ENCODE data around the gene LAG3.

Gene LAG3

GRCh38 chr12:6824085-6824775 is 51.9 kb downstream of the LAG3 start:
- DNase-seq = no peak

- DNase-seq = no peak
These were observed 52.6 kb downstream of the LAG3 start for GRCh38 chr12:6824901-6825381.

GRCh38 chr12:6825398-6826124 is 53.2 kb downstream of the LAG3 start:
- DNase-seq = peak; percentile 88

DNA sequence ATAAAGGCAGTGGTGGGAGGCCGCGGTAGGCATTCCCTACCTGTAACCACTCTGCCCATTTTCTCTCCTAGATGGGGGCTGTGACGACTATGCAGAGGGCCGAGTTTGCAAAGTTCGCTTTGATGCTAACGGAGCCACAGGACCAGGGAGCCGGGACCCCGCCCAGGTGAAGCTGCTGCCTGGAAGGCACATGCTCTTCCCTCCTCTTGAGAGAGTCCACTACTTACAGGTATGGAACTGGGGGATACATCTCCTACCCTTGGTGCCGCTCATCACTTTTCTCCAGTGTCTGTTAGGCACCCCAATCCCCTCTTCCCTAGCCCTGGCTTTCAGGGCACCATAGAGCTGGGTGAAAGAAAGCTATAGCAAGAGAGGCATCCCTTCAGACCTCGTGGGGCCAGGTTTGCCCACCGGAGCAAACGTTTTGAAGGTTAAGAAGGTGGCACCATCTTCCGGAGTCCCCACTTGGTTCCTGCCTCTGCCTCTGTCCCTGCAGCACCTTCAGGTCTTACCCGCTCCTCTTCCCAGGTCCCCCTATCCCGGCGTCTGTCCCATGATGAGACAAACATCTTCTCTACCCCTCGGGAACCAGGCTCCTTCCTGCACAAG is 53.9 kb downstream of the LAG3 start:
- no peak for DNase-seq

GRCh38 chr12:6826734-6827436 is 54.6 kb downstream of the LAG3 start:
- DNase-seq = no peak

DNA sequence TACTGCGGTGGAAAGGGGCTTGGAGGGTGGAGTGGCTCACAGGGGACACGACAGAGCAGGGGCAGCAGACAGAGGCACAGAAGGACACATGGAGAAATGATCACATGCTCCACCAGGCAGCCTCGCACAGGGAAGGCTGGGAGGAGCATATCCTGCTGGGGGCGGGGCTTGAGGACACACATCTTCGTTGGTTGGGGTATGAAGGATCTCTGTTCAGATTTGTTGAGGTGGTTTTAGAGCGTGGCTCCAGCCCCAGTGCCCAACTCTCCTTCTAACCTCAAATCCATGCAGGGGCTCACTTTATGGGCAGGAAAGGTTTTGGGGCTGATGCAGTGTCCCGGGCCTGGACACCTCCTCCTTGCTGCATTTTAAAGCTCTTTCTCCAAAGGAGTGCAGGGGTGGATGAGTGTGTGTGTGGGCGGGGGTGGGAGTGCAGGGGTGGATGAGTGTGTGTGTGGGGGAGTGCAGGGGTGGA is 55.2 kb downstream of the LAG3 start:
- DNase-seq = peak; percentile 66
